ENCODE data around the gene POC5. TPM values are rescaled to one million over a fixed set of nuclear protein-coding genes. Genes with fewer than 3 reads are reported as not detected.

POC5 gene
- total RNA-seq, 1 experiment from 2014 or later: 9.7 TPM

- DNase-seq: no peak
- no TSS peak for BruUV-seq (replicated peaks)
- CTCF ChIA-PET: no interaction called here
Observed at GRCh38 chr5:75671506-75671905, 45.7 kb downstream of the POC5 start.

GRCh38 chr5:75670577-75670976, 46.7 kb downstream of the POC5 start:
- DNase-seq (no peak), ATAC-seq (no peak)
- H3K9ac ChIP-seq (ENCODE audit: low read length): no peak overlapping the region
- H3F3A ChIP-seq (ENCODE audit: low read length, unreplicated experiment): no peaks in the 10 kb centered on the region
- no TSS peak for BruUV-seq (replicated peaks)
- CTCF ChIA-PET: no interaction called here
- H3K9me3 ChIP-seq (ENCODE audit: low read length): no peaks in the 10 kb centered on the region
- no peaks in the 10 kb centered on the region for H4K20me1 ChIP-seq (ENCODE audit: low read length)
- H2AFZ ChIP-seq (ENCODE audit: low read length): no peak overlapping the region
- no peak overlapping the region for H3K4me2 ChIP-seq (ENCODE audit: low read length)
- H3K9me2 ChIP-seq (replicated peaks; ENCODE audit: low read length): no peaks in the 10 kb centered on the region
- H3K79me2 ChIP-seq (ENCODE audit: low read length): no peaks in the 10 kb centered on the region
- no peaks in the 10 kb centered on the region for H3K27me3 ChIP-seq (ENCODE audit: low read length)
- intact Hi-C loops (cut with micrococcal nuclease): no loop called here
- TF ChIP-seq CTCF (conservative IDR thresholded peaks at IDR 0.05; ENCODE audit: low read depth, low read length) (no peak), EZH2phosphoT487 (IDR thresholded peaks at IDR 0.05; ENCODE audit: borderline replicate concordance, low read length) (no peak), EZH2 (IDR thresholded peaks at IDR 0.05; ENCODE audit: low read length, unreplicated experiment) (no peak)
- no peak overlapping the region for H3K4me3 ChIP-seq (ENCODE audit: low read length)
- H3K27ac ChIP-seq (ENCODE audit: low read length): no peak overlapping the region
- H3K36me3 ChIP-seq (ENCODE audit: low read depth, low read length): peaks cover 14% of the 10 kb centered on the region; the same call in 1 of the 2 replicates
- H3K4me1 ChIP-seq (ENCODE audit: insufficient read depth, low read length): peaks cover 16% of the 10 kb centered on the region
- POLR2A ChIA-PET (ENCODE audit: unreplicated experiment): no interaction called here

More at GRCh38 chr5:75671506-75671905, 45.7 kb downstream of the POC5 start:
- Histone ChIP-seq H3K27me3 (ENCODE audit: low read length) (no peaks in the 10 kb centered on the region), H3K4me2 (ENCODE audit: low read length) (no peak overlapping the region), H3K9me3 (ENCODE audit: low read length) (no peaks in the 10 kb centered on the region), H3K4me1 (ENCODE audit: insufficient read depth, low read length) (peaks cover 16% of the 10 kb centered on the region), H3K4me3 (ENCODE audit: low read length) (no peak overlapping the region), H3K79me2 (ENCODE audit: low read length) (no peaks in the 10 kb centered on the region), H3K36me3 (ENCODE audit: low read depth, low read length) (peaks cover 14% of the 10 kb centered on the region; the same call in 1 of the 2 replicates), H3K9ac (ENCODE audit: low read length) (no peak overlapping the region), H3K9me2 (replicated peaks; ENCODE audit: low read length) (no peaks in the 10 kb centered on the region), H3F3A (ENCODE audit: low read length, unreplicated experiment) (no peaks in the 10 kb centered on the region), H2AFZ (ENCODE audit: low read length) (no peak overlapping the region), H3K27ac (ENCODE audit: low read length) (no peak overlapping the region), H4K20me1 (ENCODE audit: low read length) (no peaks in the 10 kb centered on the region)
- POLR2A ChIA-PET (ENCODE audit: unreplicated experiment): no interaction called here
- ATAC-seq: no peak
- no peak for TF ChIP-seq CTCF (conservative IDR thresholded peaks at IDR 0.05; ENCODE audit: low read depth, low read length)
- TF ChIP-seq EZH2phosphoT487 (IDR thresholded peaks at IDR 0.05; ENCODE audit: borderline replicate concordance, low read length): no peak
- TF ChIP-seq EZH2 (IDR thresholded peaks at IDR 0.05; ENCODE audit: low read length, unreplicated experiment): no peak
- intact Hi-C loops (cut with micrococcal nuclease): no loop called here

GRCh38 chr5:75668977-75669689, 48.1 kb downstream of the POC5 start:
- no peak overlapping the region for H3K9ac ChIP-seq (ENCODE audit: low read length)
- DNase-seq: peak; percentile 43
- no peaks in the 10 kb centered on the region for H3K9me3 ChIP-seq (ENCODE audit: low read length)
- H3K27me3 ChIP-seq (ENCODE audit: low read length): no peaks in the 10 kb centered on the region
- H3K4me2 ChIP-seq (ENCODE audit: low read length): peak overlapping the region; percentile 84
- intact Hi-C loops (cut with micrococcal nuclease): loop anchor here (5.0 kb wide), 1 partner anchor 87 kb away; no protein-coding TSS in a partner anchor
- ChIA-PET CTCF (interaction anchor here (0.5 kb wide), 1 partner anchor 48 kb away, joined by 3 read pairs; the partner anchor contains the start of gene POC5), POLR2A (ENCODE audit: unreplicated experiment) (interaction anchor here (0.5 to 0.6 kb wide), 2 partner anchors 13 to 160 kb away, joined by 4 to 5 read pairs; no protein-coding TSS in a partner anchor)
- BruUV-seq (replicated peaks): no TSS peak
- peak overlapping the region; percentile 42; the same call in 1 of the 2 replicates for H3K4me3 ChIP-seq (ENCODE audit: low read length)
- ATAC-seq: peak; percentile 72
- H3K9me2 ChIP-seq (replicated peaks; ENCODE audit: low read length): no peaks in the 10 kb centered on the region
- no peaks in the 10 kb centered on the region for H4K20me1 ChIP-seq (ENCODE audit: low read length)
- TF ChIP-seq CTCF (conservative IDR thresholded peaks at IDR 0.05; ENCODE audit: low read depth, low read length) (no peak), EZH2phosphoT487 (IDR thresholded peaks at IDR 0.05; ENCODE audit: borderline replicate concordance, low read length) (no peak), EZH2 (IDR thresholded peaks at IDR 0.05; ENCODE audit: low read length, unreplicated experiment) (no peak)
- H3F3A ChIP-seq (ENCODE audit: low read length, unreplicated experiment): no peaks in the 10 kb centered on the region
- peak overlapping the region; percentile 36; the same call in 1 of the 2 replicates for H3K27ac ChIP-seq (ENCODE audit: low read length)
- no peaks in the 10 kb centered on the region for H3K79me2 ChIP-seq (ENCODE audit: low read length)
- peaks cover 16% of the 10 kb centered on the region for H3K4me1 ChIP-seq (ENCODE audit: insufficient read depth, low read length)
- peaks cover 5% of the 10 kb centered on the region; the same call in 1 of the 2 replicates for H3K36me3 ChIP-seq (ENCODE audit: low read depth, low read length)
- H2AFZ ChIP-seq (ENCODE audit: low read length): peak overlapping the region; percentile 43

Measured in PC-3 (cell line).